ENCODE data around the gene CADM1. TPM values are rescaled to one million over a fixed set of nuclear protein-coding genes. Genes with fewer than 3 reads are reported as not detected.

CADM1 gene
- total RNA-seq, 1 donor from 2014 or later: 41.7 TPM

GRCh38 chr11:115530752-115531151 is 26.5 kb upstream of the CADM1 start:
- TF ChIP-seq CTCF (IDR thresholded peaks at IDR 0.05; ENCODE audit: insufficient read depth, low read length, poor library complexity, severe bottlenecking): peak; percentile 2
- H3K27me3 ChIP-seq (ENCODE audit: control insufficient read depth, insufficient read depth, low read length): peaks cover 2% of the 10 kb centered on the region
- no peak for DNase-seq (ENCODE audit: low read depth)
- no peaks in the 10 kb centered on the region for H3K36me3 ChIP-seq (ENCODE audit: control insufficient read depth, insufficient read depth, low read length)
- no peak overlapping the region for H3K4me3 ChIP-seq (ENCODE audit: low read depth, low read length)

- H3K36me3 ChIP-seq (ENCODE audit: control insufficient read depth, insufficient read depth, low read length): no peaks in the 10 kb centered on the region
- H3K4me3 ChIP-seq (ENCODE audit: low read depth, low read length): no peak overlapping the region
- no peak for DNase-seq (ENCODE audit: low read depth)
- no peak for TF ChIP-seq CTCF (IDR thresholded peaks at IDR 0.05; ENCODE audit: insufficient read depth, low read length, poor library complexity, severe bottlenecking)
- H3K27me3 ChIP-seq (ENCODE audit: control insufficient read depth, insufficient read depth, low read length): no peaks in the 10 kb centered on the region
Measured at GRCh38 chr11:115528225-115528624, 24.0 kb upstream of the CADM1 start.

- Histone ChIP-seq H3K27me3 (ENCODE audit: control insufficient read depth, insufficient read depth, low read length) (no peaks in the 10 kb centered on the region), H3K36me3 (ENCODE audit: control insufficient read depth, insufficient read depth, low read length) (no peaks in the 10 kb centered on the region), H3K4me3 (ENCODE audit: low read depth, low read length) (no peak overlapping the region)
- DNase-seq (ENCODE audit: low read depth): no peak
- TF ChIP-seq CTCF (IDR thresholded peaks at IDR 0.05; ENCODE audit: insufficient read depth, low read length, poor library complexity, severe bottlenecking): no peak
Measured at GRCh38 chr11:115527534-115528125, 23.4 kb upstream of the CADM1 start.

- H3K4me3 ChIP-seq (ENCODE audit: low read depth, low read length): no peak overlapping the region
- no peak for DNase-seq (ENCODE audit: low read depth)
- H3K36me3 ChIP-seq (ENCODE audit: control insufficient read depth, insufficient read depth, low read length): no peaks in the 10 kb centered on the region
- no peaks in the 10 kb centered on the region for H3K27me3 ChIP-seq (ENCODE audit: control insufficient read depth, insufficient read depth, low read length)
- no peak for TF ChIP-seq CTCF (IDR thresholded peaks at IDR 0.05; ENCODE audit: insufficient read depth, low read length, poor library complexity, severe bottlenecking)
Measured at GRCh38 chr11:115525531-115526006, 21.4 kb upstream of the CADM1 start.

GRCh38 chr11:115524572-115524971 is 20.4 kb upstream of the CADM1 start:
- H3K27me3 ChIP-seq (ENCODE audit: control insufficient read depth, insufficient read depth, low read length): no peaks in the 10 kb centered on the region
- no peak for TF ChIP-seq CTCF (IDR thresholded peaks at IDR 0.05; ENCODE audit: insufficient read depth, low read length, poor library complexity, severe bottlenecking)
- no peak for DNase-seq (ENCODE audit: low read depth)
- no peaks in the 10 kb centered on the region for H3K36me3 ChIP-seq (ENCODE audit: control insufficient read depth, insufficient read depth, low read length)
- H3K4me3 ChIP-seq (ENCODE audit: low read depth, low read length): no peak overlapping the region
